HL-60/S4 treated with retinoic acid at 250 ng/mL for 4 days and 3 days (cell line): Measurements from ENCODE around the gene SLC1A2.

Experiments used
- in situ Hi-C: fragments of 300-500 bp; cut with MboI; formaldehyde crosslinking; loops from 2 replicates; pipeline ENCODE4 v1.7.0; 2022; ENCODE audit warnings: low sequenced_read_pairs

SLC1A2 gene

DNA sequence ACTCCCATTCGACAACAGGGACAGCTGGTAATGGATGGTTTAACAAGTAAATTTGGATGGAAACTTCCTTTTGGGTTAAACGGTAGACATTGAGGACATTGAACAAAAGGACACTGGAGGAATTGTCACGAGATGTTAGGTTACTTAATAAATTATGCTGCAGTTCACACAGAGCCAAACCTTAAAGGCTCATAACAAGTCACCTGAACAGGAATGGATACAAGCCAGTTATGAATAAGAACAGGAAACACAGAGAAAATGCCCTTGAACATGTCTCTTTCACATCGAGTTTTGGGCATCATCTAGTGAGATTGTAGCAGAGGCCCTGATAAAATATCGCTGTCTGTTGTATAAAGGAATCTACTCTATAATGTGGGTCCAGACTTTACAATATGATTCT, 214.7 kb downstream of the SLC1A2 start:
- in situ Hi-C loops: no loop called here
